CD8-positive, alpha-beta memory T cell (primary cell): Measurements from ENCODE around the gene TOX2. TPM values are rescaled to one million over a fixed set of nuclear protein-coding genes. Genes with fewer than 3 reads are reported as not detected.

ENCODE experiments used
- CTCF ChIA-PET: fragments of 350-600 bp; sonication (Branson Sonifier 250); formaldehyde crosslinking; loops from one replicate; lab custom pipeline; 2021; ENCODE audit warnings: antibody characterized with exemption; lab: Charles Lee
- POLR2A ChIA-PET: fragments of 350-600 bp; sonication (Branson Sonifier 250); formaldehyde crosslinking; loops from one replicate; lab custom pipeline; 2021; ENCODE audit warnings: antibody characterized with exemption; lab: Charles Lee
- DNase-seq, 5 donors: peaks; one replicate each; pipeline versions ENCODE4 v3.0.0 to v3.0.0-alpha.2; 2020 to 2022; ENCODE audit warnings: mixed read lengths in 1 of 5
- H3K27ac ChIP-seq: one replicate; pipeline ENCODE4 v1.7.0; 2013; ENCODE audit warnings: low read depth, mild to moderate bottlenecking, low read length, moderate library complexity
- H3K27me3 ChIP-seq: 2 replicates; pipeline ENCODE4 v1.7.0; 2013; ENCODE audit warnings: low read length, mild to moderate bottlenecking; ENCODE audit not compliant: insufficient read depth, poor library complexity, severe bottlenecking
- H3K36me3 ChIP-seq: 2 replicates; pipeline ENCODE4 v1.7.0; 2013; ENCODE audit warnings: mild to moderate bottlenecking, low read length, moderate library complexity; ENCODE audit not compliant: insufficient read depth
- H3K4me1 ChIP-seq: 2 replicates; pipeline ENCODE4 v1.7.0; 2013; ENCODE audit warnings: mild to moderate bottlenecking, low read length, moderate library complexity; ENCODE audit not compliant: insufficient read depth
- H3K4me3 ChIP-seq: 2 replicates; pipeline ENCODE4 v1.7.0; 2013; ENCODE audit warnings: mild to moderate bottlenecking, low read length
- H3K9me3 ChIP-seq: 2 replicates; pipeline ENCODE4 v1.7.0; 2013; ENCODE audit warnings: mild to moderate bottlenecking, low read length
- H3K27ac Mint-ChIP-seq, 8 donors: one replicate each; pipeline ENCODE4 v1.8.0; 2020 to 2021; ENCODE audit warnings: mixed read lengths in 8 of 8, mild to moderate bottlenecking in 6 of 8, inconsistent platforms in 3 of 8, moderate library complexity in 3 of 8
- H3K27me3 Mint-ChIP-seq, 2 donors: one replicate each; pipeline ENCODE4 v1.8.0; 2020 to 2021; ENCODE audit warnings: mixed read lengths in 2 of 2, mild to moderate bottlenecking in 1 of 2, moderate library complexity in 1 of 2
- H3K36me3 Mint-ChIP-seq, 3 donors: one replicate each; pipeline ENCODE4 v1.8.0; 2020 to 2021; ENCODE audit warnings: mixed read lengths in 3 of 3, inconsistent platforms in 1 of 3, mild to moderate bottlenecking in 1 of 3
- H3K4me1 Mint-ChIP-seq, 3 donors: one replicate each; pipeline ENCODE4 v1.8.0; 2020 to 2021; ENCODE audit warnings: mixed read lengths in 3 of 3, inconsistent platforms in 1 of 3, mild to moderate bottlenecking in 1 of 3
- H3K4me3 Mint-ChIP-seq, 7 donors: one replicate each; pipeline ENCODE4 v1.8.0; 2020 to 2021; ENCODE audit warnings: mixed read lengths in 7 of 7, mild to moderate bottlenecking in 6 of 7, moderate library complexity in 4 of 7, inconsistent platforms in 2 of 7
- H3K9me3 Mint-ChIP-seq, 5 donors: one replicate each; pipeline ENCODE4 v1.8.0; 2020 to 2022; ENCODE audit warnings: mixed read lengths in 5 of 5, mild to moderate bottlenecking in 3 of 5, moderate library complexity in 2 of 5, inconsistent platforms in 1 of 5
- polyA plus RNA-seq: library from polyadenylated mRNA; unstranded; fragments of 300-500 nt; fragmentation: Illumina TruSeq; gene quantifications from one replicate; pipeline ENCODE4 v1.2.3, GENCODE V29; 2021
- total RNA-seq, 2 experiments: library from RNA; stranded (reverse); gene quantifications; one replicate each; pipeline ENCODE4 v1.2.3, GENCODE V29; 2021

The TOX2 gene
- total and polyA plus RNA-seq, 3 experiments from 2014 or later = 0.35 to 1.2 (median 0.39) TPM

DNA sequence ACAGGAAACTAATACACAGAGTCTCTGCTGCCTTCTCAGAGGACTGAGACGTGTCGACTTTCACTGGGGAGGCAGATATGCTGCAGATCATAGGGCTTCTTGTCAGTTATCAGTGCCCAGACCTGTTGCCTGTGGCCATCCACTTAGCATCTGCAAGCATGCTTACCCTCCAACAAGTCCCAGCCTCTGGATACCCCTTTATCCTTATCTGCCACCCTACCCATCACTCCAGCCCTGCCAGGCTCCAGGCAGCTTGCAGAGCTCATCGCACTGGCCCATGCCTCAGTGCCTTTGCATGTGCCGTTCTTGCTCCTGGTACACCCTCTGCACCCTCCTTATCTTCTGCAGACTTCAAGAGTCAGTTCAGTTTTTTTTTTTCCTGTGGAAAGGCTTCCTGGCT lies 119.2 kb downstream of the TOX2 start:
- peak overlapping the region in 2 of 7 donors; percentile 9 to 30 for H3K4me3 Mint-ChIP-seq
- CTCF ChIA-PET = no interaction called here
- no peaks in the 10 kb centered on the region for H3K9me3 ChIP-seq

DNA sequence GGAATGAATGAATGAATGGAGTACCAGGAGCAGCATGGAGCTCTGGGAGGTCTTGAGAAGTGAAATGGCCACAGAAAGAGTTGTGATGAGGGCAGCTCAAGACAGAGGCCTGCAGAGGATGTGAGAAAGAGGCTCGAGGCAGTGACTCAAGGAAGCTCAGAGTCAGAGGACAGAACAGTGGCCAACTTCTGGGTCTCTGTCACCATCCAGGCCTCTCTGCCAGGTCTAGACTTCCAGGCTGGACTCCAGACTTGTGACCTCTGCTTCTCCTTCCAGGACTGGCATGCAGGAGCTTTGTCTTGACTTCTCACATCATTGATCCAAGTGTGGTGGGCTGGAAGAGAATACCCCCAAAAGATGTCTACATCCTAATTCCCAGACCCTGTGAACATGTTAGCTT lies 119.8 kb downstream of the TOX2 start:
- Histone ChIP-seq H3K4me1 (peaks cover 10% of the 10 kb centered on the region), H3K9me3 (no peaks in the 10 kb centered on the region), H3K27ac (no peak overlapping the region), H3K27me3 (no peaks in the 10 kb centered on the region), H3K36me3 (no peaks in the 10 kb centered on the region), H3K4me3 (no peak overlapping the region)
- CTCF ChIA-PET = no interaction called here
- no peak for DNase-seq
- H3K4me3 Mint-ChIP-seq = no peak overlapping the region
- no peaks in the 10 kb centered on the region for H3K36me3 Mint-ChIP-seq
- POLR2A ChIA-PET = no interaction called here
- H3K27me3 Mint-ChIP-seq = peaks cover 18 to 24% of the 10 kb centered on the region in 2 donors
- H3K27ac Mint-ChIP-seq = no peak overlapping the region
- peaks cover 20 to 39% (median 39%) of the 10 kb centered on the region in 3 donors for H3K4me1 Mint-ChIP-seq
- H3K9me3 Mint-ChIP-seq = no peaks in the 10 kb centered on the region

More for the DNA sequence above, 119.2 kb downstream of the TOX2 start:
- POLR2A ChIA-PET = no interaction called here
- Histone ChIP-seq H3K27me3 (no peaks in the 10 kb centered on the region), H3K36me3 (no peaks in the 10 kb centered on the region), H3K27ac (no peak overlapping the region), H3K4me3 (no peak overlapping the region), H3K4me1 (peaks cover 16% of the 10 kb centered on the region)
- H3K4me1 Mint-ChIP-seq = peaks cover 25 to 45% (median 45%) of the 10 kb centered on the region in 3 donors
- H3K36me3 Mint-ChIP-seq = no peaks in the 10 kb centered on the region
- no peak for DNase-seq
- peaks cover 18 to 21% of the 10 kb centered on the region in 2 donors for H3K27me3 Mint-ChIP-seq
- H3K9me3 Mint-ChIP-seq = no peaks in the 10 kb centered on the region
- H3K27ac Mint-ChIP-seq = no peak overlapping the region

- no peaks in the 10 kb centered on the region for H3K36me3 ChIP-seq
- H3K4me3 ChIP-seq = no peak overlapping the region
- H3K27me3 Mint-ChIP-seq = peaks cover 20 to 27% of the 10 kb centered on the region in 2 donors
- no peak overlapping the region for H3K4me3 Mint-ChIP-seq
- H3K4me1 Mint-ChIP-seq = peaks cover 13 to 33% (median 32%) of the 10 kb centered on the region in 3 donors
- no peak overlapping the region for H3K27ac ChIP-seq
- H3K4me1 ChIP-seq = peaks cover 4% of the 10 kb centered on the region
- no peak overlapping the region for H3K27ac Mint-ChIP-seq
- H3K36me3 Mint-ChIP-seq = no peaks in the 10 kb centered on the region
- DNase-seq = no peak
- H3K27me3 ChIP-seq = no peaks in the 10 kb centered on the region
- H3K9me3 Mint-ChIP-seq = no peaks in the 10 kb centered on the region
- ChIA-PET POLR2A (no interaction called here), CTCF (no interaction called here)
- H3K9me3 ChIP-seq = no peaks in the 10 kb centered on the region
These were observed 120.4 kb downstream of the TOX2 start for GRCh38 chr20:44034965-44035635.

DNA sequence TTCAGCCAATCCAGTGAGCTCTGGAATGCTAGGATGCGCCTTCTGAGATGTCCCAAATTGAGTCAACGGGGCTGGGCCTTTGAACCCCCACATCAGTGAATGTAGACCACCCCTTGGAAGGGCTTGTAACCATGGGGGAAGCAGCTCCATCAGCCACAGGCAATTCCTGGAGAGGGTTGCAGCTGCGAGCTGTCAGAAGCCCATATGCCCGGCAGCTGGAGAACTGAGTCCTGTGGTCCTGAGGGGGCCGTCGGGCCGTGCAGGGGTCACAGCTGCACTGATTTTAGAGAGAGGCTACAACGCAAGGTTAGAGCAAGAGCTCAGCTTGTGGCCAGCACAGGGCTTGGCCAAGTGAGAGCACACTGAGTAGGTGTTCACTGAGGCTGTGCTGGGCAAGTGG lies 121.3 kb downstream of the TOX2 start:
- Mint-ChIP-seq H3K27ac (no peak overlapping the region), H3K4me3 (no peak overlapping the region), H3K9me3 (no peaks in the 10 kb centered on the region), H3K36me3 (no peaks in the 10 kb centered on the region), H3K27me3 (peaks cover 19 to 34% of the 10 kb centered on the region in 2 donors), H3K4me1 (peaks cover 9 to 27% (median 24%) of the 10 kb centered on the region in 3 donors)
- no peak for DNase-seq
- no peaks in the 10 kb centered on the region for H3K36me3 ChIP-seq
- H3K27me3 ChIP-seq = no peaks in the 10 kb centered on the region
- no peak overlapping the region for H3K4me3 ChIP-seq
- ChIA-PET CTCF (no interaction called here), POLR2A (no interaction called here)
- no peaks in the 10 kb centered on the region for H3K4me1 ChIP-seq
- no peak overlapping the region for H3K27ac ChIP-seq
- no peaks in the 10 kb centered on the region for H3K9me3 ChIP-seq

DNA sequence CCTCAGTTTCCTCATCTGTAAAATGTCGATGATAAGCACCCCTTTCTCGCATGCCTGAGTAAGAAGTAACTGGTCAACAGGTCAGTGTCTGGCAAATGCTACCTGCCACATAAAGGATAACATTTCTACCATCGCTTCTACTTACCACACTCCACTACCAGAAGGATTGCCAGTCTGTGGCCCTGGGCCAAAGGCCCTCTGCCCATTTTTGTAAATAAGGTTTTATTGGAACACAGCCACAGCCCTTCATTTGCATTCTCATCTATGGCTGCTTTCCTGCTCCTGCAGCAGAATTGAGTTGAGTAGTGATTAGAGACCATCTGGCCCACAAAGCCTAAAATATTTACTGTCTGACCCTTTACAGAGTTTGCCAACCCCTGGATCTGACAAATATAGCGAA lies 121.8 kb downstream of the TOX2 start:
- peaks cover 17 to 34% of the 10 kb centered on the region in 2 donors for H3K27me3 Mint-ChIP-seq
- no peaks in the 10 kb centered on the region for H3K4me1 ChIP-seq
- no peak overlapping the region for H3K4me3 Mint-ChIP-seq
- ChIA-PET POLR2A (no interaction called here), CTCF (no interaction called here)
- no peaks in the 10 kb centered on the region for H3K36me3 ChIP-seq
- H3K9me3 Mint-ChIP-seq = no peaks in the 10 kb centered on the region
- H3K9me3 ChIP-seq = no peaks in the 10 kb centered on the region
- H3K27ac Mint-ChIP-seq = no peak overlapping the region
- no peaks in the 10 kb centered on the region for H3K36me3 Mint-ChIP-seq
- H3K27ac ChIP-seq = no peak overlapping the region
- H3K4me3 ChIP-seq = no peak overlapping the region
- no peaks in the 10 kb centered on the region for H3K27me3 ChIP-seq
- no peak for DNase-seq
- H3K4me1 Mint-ChIP-seq = peaks cover 9 to 27% (median 22%) of the 10 kb centered on the region in 3 donors

DNA sequence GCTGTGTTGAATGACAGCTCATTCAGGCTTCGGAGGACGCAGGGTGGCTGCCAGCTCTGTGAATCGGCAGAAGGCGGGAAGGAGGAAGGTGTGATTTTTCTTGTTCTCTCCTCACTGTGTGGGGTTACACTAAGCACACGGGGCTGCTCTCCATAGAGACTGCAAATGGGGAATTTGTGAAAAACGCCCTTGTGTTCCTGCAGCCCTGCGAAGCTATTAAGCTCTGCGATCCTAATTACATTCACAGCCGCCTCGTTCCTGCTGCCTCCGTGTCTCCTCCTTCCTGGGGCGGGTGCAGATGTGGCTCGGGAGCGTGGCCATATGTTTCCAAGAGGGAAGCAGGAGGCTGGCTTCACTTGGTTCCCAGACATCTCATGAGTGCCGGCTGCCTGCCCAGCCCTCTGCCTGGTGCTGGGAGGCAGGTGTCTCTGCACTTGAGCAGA lies 124.0 kb downstream of the TOX2 start:
- Mint-ChIP-seq H3K27ac (no peak overlapping the region), H3K4me3 (no peak overlapping the region), H3K9me3 (no peaks in the 10 kb centered on the region), H3K36me3 (no peaks in the 10 kb centered on the region), H3K27me3 (peaks cover 12 to 40% of the 10 kb centered on the region in 2 donors), H3K4me1 (peaks cover under 1 to 12% (median 3%) of the 10 kb centered on the region in 3 donors)
- ChIA-PET CTCF (interaction anchor here (0.7 to 0.9 kb wide), 2 partner anchors 42 to 94 kb away, joined by 3 to 4 read pairs; no protein-coding TSS in a partner anchor), POLR2A (no interaction called here)
- no peaks in the 10 kb centered on the region for H3K27me3 ChIP-seq
- H3K9me3 ChIP-seq = no peaks in the 10 kb centered on the region
- DNase-seq = no peak
- H3K36me3 ChIP-seq = no peaks in the 10 kb centered on the region
- no peaks in the 10 kb centered on the region for H3K4me1 ChIP-seq
- no peak overlapping the region for H3K4me3 ChIP-seq
- H3K27ac ChIP-seq = no peak overlapping the region

- Mint-ChIP-seq H3K4me3 (no peak overlapping the region), H3K27ac (no peak overlapping the region), H3K9me3 (no peaks in the 10 kb centered on the region), H3K27me3 (peaks cover 11 to 40% of the 10 kb centered on the region in 2 donors), H3K4me1 (peaks cover 0 to 8% (median 0%) of the 10 kb centered on the region in 3 donors), H3K36me3 (no peaks in the 10 kb centered on the region)
- DNase-seq = no peak
- no peaks in the 10 kb centered on the region for H3K4me1 ChIP-seq
- H3K9me3 ChIP-seq = no peaks in the 10 kb centered on the region
- H3K36me3 ChIP-seq = no peaks in the 10 kb centered on the region
- CTCF ChIA-PET = interaction anchor here (0.7 to 0.9 kb wide), 2 partner anchors 42 to 95 kb away, joined by 3 to 4 read pairs; no protein-coding TSS in a partner anchor
- H3K27ac ChIP-seq = no peak overlapping the region
- POLR2A ChIA-PET = no interaction called here
- H3K27me3 ChIP-seq = no peaks in the 10 kb centered on the region
- no peak overlapping the region for H3K4me3 ChIP-seq
These were observed 124.5 kb downstream of the TOX2 start for GRCh38 chr20:44039147-44039546.

GRCh38 chr20:44039741-44040140 lies 125.1 kb downstream of the TOX2 start:
- H3K9me3 Mint-ChIP-seq = no peaks in the 10 kb centered on the region
- no peak overlapping the region for H3K27ac ChIP-seq
- no peaks in the 10 kb centered on the region for H3K36me3 ChIP-seq
- CTCF ChIA-PET = interaction anchor here (0.9 kb wide), 1 partner anchor 41 kb away, joined by 4 read pairs; no protein-coding TSS in a partner anchor
- no peaks in the 10 kb centered on the region for H3K27me3 ChIP-seq
- no peaks in the 10 kb centered on the region for H3K4me1 ChIP-seq
- POLR2A ChIA-PET = no interaction called here
- H3K4me3 Mint-ChIP-seq = no peak overlapping the region
- no peak overlapping the region for H3K27ac Mint-ChIP-seq
- no peak for DNase-seq
- peaks cover 0 to 3% (median 0%) of the 10 kb centered on the region in 3 donors for H3K4me1 Mint-ChIP-seq
- peaks cover 11 to 40% of the 10 kb centered on the region in 2 donors for H3K27me3 Mint-ChIP-seq
- H3K9me3 ChIP-seq = no peaks in the 10 kb centered on the region
- H3K4me3 ChIP-seq = no peak overlapping the region
- no peaks in the 10 kb centered on the region for H3K36me3 Mint-ChIP-seq
